ENCODE data around the gene IFT88.

Gene IFT88

DNA sequence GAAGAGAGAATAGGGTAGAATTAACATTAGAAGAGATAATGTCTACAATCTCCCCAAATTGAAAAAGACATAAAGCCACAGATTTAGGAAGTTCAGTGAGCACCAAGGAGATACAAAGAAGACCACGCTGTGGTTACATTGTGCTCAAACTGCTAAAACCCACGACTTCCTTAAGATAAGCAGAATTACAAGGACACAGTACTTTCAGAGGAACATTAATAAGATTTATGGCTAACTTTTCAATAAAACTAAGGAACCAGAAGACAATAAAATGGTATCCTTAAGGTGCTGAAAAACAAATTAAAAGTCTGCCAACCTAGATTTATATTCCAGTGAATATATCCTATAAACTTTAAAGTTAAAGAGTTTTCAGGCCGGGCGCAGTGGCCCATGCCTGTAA, 129.1 kb downstream of the IFT88 start (continued):
- TF ChIP-seq, protein P1, sequence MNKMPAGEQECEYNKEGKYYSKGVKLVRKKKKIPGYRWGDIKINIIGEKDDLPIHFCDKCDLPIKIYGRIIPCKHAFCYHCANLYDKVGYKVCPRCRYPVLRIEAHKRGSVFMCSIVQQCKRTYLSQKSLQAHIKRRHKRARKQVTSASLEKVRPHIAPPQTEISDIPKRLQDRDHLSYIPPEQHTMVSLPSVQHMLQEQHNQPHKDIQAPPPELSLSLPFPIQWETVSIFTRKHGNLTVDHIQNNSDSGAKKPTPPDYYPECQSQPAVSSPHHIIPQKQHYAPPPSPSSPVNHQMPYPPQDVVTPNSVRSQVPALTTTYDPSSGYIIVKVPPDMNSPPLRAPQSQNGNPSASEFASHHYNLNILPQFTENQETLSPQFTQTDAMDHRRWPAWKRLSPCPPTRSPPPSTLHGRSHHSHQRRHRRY (tag by site-specific recombination; IDR thresholded peaks at IDR 0.05), result no peak
- TF ChIP-seq HOXD13 (CRISPR knock-in tag; IDR thresholded peaks at IDR 0.05; ENCODE audit: borderline replicate concordance) (no peak), ZXDB (tag by site-specific recombination; IDR thresholded peaks at IDR 0.05) (peak; percentile 43; the same call in 1 of the 2 replicates)

DNA sequence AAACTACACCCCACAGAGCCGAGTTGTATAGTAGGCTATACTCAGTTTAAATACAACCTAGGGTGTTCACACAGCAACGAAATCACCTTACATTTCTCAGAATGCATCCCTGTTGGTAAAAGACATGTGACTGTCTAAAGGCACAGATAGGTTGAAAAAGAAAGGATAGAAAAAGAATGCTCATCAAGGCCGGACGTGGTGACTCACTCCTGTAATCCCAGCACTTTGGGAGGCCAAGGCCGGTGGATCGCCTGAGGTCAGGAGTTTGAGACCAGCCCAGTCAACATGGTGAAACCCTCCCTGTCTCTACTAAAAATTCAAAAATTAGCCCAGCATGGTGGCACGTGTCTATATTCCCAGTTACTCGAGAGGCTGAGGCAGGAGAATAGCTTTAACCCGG, 132.8 kb downstream of the IFT88 start:
- POLR2A ChIA-PET, result no interaction called here
- H3K9me3 ChIP-seq (ENCODE audit: control insufficient read depth, insufficient read depth, low read depth, low read length), result no peaks in the 10 kb centered on the region
- CTCF ChIA-PET, result no interaction called here
- TF ChIP-seq BCL11A (tag by site-specific recombination; IDR thresholded peaks at IDR 0.05; ENCODE audit: low read depth) (no peak), ZNF121 (tag by site-specific recombination; IDR thresholded peaks at IDR 0.05) (no peak), ZNF404 (tag by site-specific recombination; IDR thresholded peaks at IDR 0.05) (no peak), ZNF473 (tag by site-specific recombination; IDR thresholded peaks at IDR 0.05) (no peak), ZBTB17 (tag by site-specific recombination; IDR thresholded peaks at IDR 0.05) (no peak), ZNF76 (tag by site-specific recombination; IDR thresholded peaks at IDR 0.05; ENCODE audit: borderline replicate concordance, low read depth) (no peak), ZNF48 (tag by site-specific recombination; IDR thresholded peaks at IDR 0.05) (no peak), ZNF777 (tag by site-specific recombination; IDR thresholded peaks at IDR 0.05; ENCODE audit: borderline replicate concordance) (no peak)
- TF ChIP-seq, protein P2, sequence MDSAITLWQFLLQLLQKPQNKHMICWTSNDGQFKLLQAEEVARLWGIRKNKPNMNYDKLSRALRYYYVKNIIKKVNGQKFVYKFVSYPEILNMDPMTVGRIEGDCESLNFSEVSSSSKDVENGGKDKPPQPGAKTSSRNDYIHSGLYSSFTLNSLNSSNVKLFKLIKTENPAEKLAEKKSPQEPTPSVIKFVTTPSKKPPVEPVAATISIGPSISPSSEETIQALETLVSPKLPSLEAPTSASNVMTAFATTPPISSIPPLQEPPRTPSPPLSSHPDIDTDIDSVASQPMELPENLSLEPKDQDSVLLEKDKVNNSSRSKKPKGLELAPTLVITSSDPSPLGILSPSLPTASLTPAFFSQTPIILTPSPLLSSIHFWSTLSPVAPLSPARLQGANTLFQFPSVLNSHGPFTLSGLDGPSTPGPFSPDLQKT (IDR thresholded peaks at IDR 0.05; ENCODE audit: borderline replicate concordance, low read depth, low read length), result no peak
- H3K36me3 ChIP-seq (ENCODE audit: control insufficient read depth in 2 of 2, insufficient read depth in 1 of 2, low read length in 2 of 2), result no peaks in the 10 kb centered on the region
- H3K4me3 ChIP-seq (ENCODE audit: low read depth, low read length), result no peak overlapping the region
- H3K27ac ChIP-seq (ENCODE audit: extremely low read depth, low read depth, low read length), result no peak overlapping the region
- peaks cover 7% of the 10 kb centered on the region for H3K4me1 ChIP-seq (ENCODE audit: control insufficient read depth, insufficient read depth, low read length)

DNA sequence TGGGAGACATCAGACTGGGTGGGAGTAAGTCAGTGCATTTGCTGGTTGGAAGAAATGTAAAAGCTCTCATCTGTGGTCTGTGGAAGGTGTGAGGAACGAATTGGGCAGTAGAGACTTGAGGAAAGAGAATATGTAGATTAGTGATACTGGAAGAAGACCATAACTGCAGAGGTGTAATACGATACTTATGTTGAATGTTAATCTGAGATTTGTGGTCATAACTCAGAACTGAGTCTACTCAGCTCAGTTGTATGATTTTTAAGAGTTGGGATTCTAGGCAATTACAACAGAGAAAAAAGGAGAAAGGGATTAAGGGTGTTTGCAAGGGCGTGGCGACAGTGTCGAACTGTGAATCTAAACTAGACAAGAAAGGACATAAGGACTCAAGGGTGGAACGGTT, 133.3 kb downstream of the IFT88 start:
- POLR2A ChIA-PET, result no interaction called here
- TF ChIP-seq FEZF1 (tag by site-specific recombination; IDR thresholded peaks at IDR 0.05) (peak; percentile 8; the same call in 1 of the 2 replicates), GFI1B (tag by site-specific recombination; IDR thresholded peaks at IDR 0.05) (peak; percentile 87)
- TF ChIP-seq, protein P3, sequence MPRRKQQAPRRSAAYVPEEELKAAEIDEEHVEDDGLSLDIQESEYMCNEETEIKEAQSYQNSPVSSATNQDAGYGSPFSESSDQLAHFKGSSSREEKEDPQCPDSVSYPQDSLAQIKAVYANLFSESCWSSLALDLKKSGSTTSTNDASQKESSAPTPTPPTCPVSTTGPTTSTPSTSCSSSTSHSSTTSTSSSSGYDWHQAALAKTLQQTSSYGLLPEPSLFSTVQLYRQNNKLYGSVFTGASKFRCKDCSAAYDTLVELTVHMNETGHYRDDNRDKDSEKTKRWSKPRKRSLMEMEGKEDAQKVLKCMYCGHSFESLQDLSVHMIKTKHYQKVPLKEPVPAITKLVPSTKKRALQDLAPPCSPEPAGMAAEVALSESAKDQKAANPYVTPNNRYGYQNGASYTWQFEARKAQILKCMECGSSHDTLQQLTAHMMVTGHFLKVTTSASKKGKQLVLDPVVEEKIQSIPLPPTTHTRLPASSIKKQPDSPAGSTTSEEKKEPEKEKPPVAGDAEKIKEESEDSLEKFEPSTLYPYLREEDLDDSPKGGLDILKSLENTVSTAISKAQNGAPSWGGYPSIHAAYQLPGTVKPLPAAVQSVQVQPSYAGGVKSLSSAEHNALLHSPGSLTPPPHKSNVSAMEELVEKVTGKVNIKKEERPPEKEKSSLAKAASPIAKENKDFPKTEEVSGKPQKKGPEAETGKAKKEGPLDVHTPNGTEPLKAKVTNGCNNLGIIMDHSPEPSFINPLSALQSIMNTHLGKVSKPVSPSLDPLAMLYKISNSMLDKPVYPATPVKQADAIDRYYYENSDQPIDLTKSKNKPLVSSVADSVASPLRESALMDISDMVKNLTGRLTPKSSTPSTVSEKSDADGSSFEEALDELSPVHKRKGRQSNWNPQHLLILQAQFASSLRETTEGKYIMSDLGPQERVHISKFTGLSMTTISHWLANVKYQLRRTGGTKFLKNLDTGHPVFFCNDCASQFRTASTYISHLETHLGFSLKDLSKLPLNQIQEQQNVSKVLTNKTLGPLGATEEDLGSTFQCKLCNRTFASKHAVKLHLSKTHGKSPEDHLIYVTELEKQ (tag by site-specific recombination; IDR thresholded peaks at IDR 0.05; ENCODE audit: borderline replicate concordance), result no peak
- TF ChIP-seq, protein P4, sequence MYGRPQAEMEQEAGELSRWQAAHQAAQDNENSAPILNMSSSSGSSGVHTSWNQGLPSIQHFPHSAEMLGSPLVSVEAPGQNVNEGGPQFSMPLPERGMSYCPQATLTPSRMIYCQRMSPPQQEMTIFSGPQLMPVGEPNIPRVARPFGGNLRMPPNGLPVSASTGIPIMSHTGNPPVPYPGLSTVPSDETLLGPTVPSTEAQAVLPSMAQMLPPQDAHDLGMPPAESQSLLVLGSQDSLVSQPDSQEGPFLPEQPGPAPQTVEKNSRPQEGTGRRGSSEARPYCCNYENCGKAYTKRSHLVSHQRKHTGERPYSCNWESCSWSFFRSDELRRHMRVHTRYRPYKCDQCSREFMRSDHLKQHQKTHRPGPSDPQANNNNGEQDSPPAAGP (tag by site-specific recombination; IDR thresholded peaks at IDR 0.05), result 0 out of 2 replicates have a peak, but pooled peaks have one; percentile 11
- TF ChIP-seq, protein P5, sequence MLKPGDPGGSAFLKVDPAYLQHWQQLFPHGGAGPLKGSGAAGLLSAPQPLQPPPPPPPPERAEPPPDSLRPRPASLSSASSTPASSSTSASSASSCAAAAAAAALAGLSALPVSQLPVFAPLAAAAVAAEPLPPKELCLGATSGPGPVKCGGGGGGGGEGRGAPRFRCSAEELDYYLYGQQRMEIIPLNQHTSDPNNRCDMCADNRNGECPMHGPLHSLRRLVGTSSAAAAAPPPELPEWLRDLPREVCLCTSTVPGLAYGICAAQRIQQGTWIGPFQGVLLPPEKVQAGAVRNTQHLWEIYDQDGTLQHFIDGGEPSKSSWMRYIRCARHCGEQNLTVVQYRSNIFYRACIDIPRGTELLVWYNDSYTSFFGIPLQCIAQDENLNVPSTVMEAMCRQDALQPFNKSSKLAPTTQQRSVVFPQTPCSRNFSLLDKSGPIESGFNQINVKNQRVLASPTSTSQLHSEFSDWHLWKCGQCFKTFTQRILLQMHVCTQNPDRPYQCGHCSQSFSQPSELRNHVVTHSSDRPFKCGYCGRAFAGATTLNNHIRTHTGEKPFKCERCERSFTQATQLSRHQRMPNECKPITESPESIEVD (tag by site-specific recombination; IDR thresholded peaks at IDR 0.05), result peak; percentile 23; the same call in 1 of the 2 replicates
- H3K4me1 ChIP-seq (ENCODE audit: control insufficient read depth, insufficient read depth, low read length), result peaks cover 7% of the 10 kb centered on the region
- no peak overlapping the region for H3K27ac ChIP-seq (ENCODE audit: extremely low read depth, low read depth, low read length)
- no peak overlapping the region for H3K4me3 ChIP-seq (ENCODE audit: low read depth, low read length)
- CTCF ChIA-PET, result interaction anchor here (1.1 kb wide), 1 partner anchor 503 kb away, joined by 3 read pairs; no protein-coding TSS in a partner anchor
- H3K36me3 ChIP-seq (ENCODE audit: control insufficient read depth in 2 of 2, insufficient read depth in 1 of 2, low read length in 2 of 2), result no peaks in the 10 kb centered on the region
- H3K9me3 ChIP-seq (ENCODE audit: control insufficient read depth, insufficient read depth, low read depth, low read length), result no peaks in the 10 kb centered on the region
